Measurements from ENCODE around the gene TLR3. TPM values are rescaled to one million over a fixed set of nuclear protein-coding genes. Genes with fewer than 3 reads are reported as not detected.

Gene TLR3
- total and polyA plus RNA-seq, 2 of the 8 experiments (the other 6 are each of a cell fraction or from before 2014, with no cell fraction given) = 1.00 to 2.6 TPM

- H2BK20ac ChIP-seq (ENCODE audit: low read length) = peak overlapping the region; percentile 3; the same call in 1 of the 2 replicates
- TF ChIP-seq KDM1A (IDR thresholded peaks at IDR 0.05; ENCODE audit: borderline replicate concordance, low read length) = no peak
- TF ChIP-seq FOSL1 (IDR thresholded peaks at IDR 0.05; ENCODE audit: insufficient read depth, low read depth, low read length) = no peak
- no peak for TF ChIP-seq PHF8 (conservative IDR thresholded peaks at IDR 0.05; ENCODE audit: low read depth, low read length)
- TF ChIP-seq TCF12 (IDR thresholded peaks at IDR 0.05; ENCODE audit: low read depth, low read length) = no peak
- no peak for TF ChIP-seq RXRA (IDR thresholded peaks at IDR 0.05; ENCODE audit: insufficient read depth, low read depth, low read length)
- no peak for TF ChIP-seq RFX5 (IDR thresholded peaks at IDR 0.05; ENCODE audit: borderline replicate concordance, low read depth, low read length)
- no peak for TF ChIP-seq SP1 (IDR thresholded peaks at IDR 0.05; ENCODE audit: low read depth, low read length)
- no peak for TF ChIP-seq BCL11A (IDR thresholded peaks at IDR 0.05; ENCODE audit: low read depth in 2 of 2, low read length in 2 of 2)
- TF ChIP-seq TAF7 (optimal IDR thresholded peaks at IDR 0.05; ENCODE audit: borderline replicate concordance, low read depth, low read length) = no peak
- TF ChIP-seq GABPA (IDR thresholded peaks at IDR 0.05; ENCODE audit: borderline replicate concordance, insufficient read depth, low read length) = no peak
- TF ChIP-seq KDM4A (IDR thresholded peaks at IDR 0.05; ENCODE audit: low read depth, low read length, severe bottlenecking) = no peak
- no peak for TF ChIP-seq RAD21 (IDR thresholded peaks at IDR 0.05 in 1 of 2, conservative IDR thresholded peaks at IDR 0.05 in 1 of 2; ENCODE audit: low read depth in 2 of 2, low read length in 2 of 2)
- no peak for TF ChIP-seq JUN (IDR thresholded peaks at IDR 0.05; ENCODE audit: low read depth, low read length)
Measured at GRCh38 chr4:186082221-186082620, 13.3 kb downstream of the TLR3 start.

More at GRCh38 chr4:186082221-186082620, 13.3 kb downstream of the TLR3 start:
- Histone ChIP-seq H3K14ac (ENCODE audit: insufficient read length) (no peak overlapping the region), H3K4me2 (ENCODE audit: insufficient read depth in 1 of 2, low read depth in 2 of 2, low read length in 2 of 2) (no peak overlapping the region; a peak in 1 of 4 replicates), H3K56ac (replicated peaks; ENCODE audit: insufficient read length, low read depth, low read length) (no peak overlapping the region), H2BK120ac (replicated peaks; ENCODE audit: low read depth, low read length) (peak overlapping the region; percentile 75), H3K9ac (replicated peaks in 1 of 4; ENCODE audit: extremely low read depth in 1 of 4, low read depth in 3 of 4, low read length in 3 of 4) (no peak overlapping the region), H3K9me3 (ENCODE audit: insufficient read depth in 2 of 2, low read depth in 1 of 2, low read length in 1 of 2) (no peaks in the 10 kb centered on the region), H2AK5ac (ENCODE audit: low read depth, low read length) (peak overlapping the region; percentile 47; the same call in 1 of the 2 replicates), H2BK5ac (ENCODE audit: low read depth, low read length) (no peak overlapping the region), H3K4ac (replicated peaks; ENCODE audit: insufficient read length, low read depth, low read length) (no peak overlapping the region), H2BK15ac (ENCODE audit: low read length) (no peak overlapping the region), H4K5ac (ENCODE audit: insufficient read length, low read depth, low read length) (no peak overlapping the region), H2BK12ac (ENCODE audit: low read depth, low read length) (no peak overlapping the region; the same call in 1 of the 2 replicates), H3K27me3 (replicated peaks in 1 of 4; ENCODE audit: control insufficient read depth in 3 of 4, extremely low read depth in 1 of 4, insufficient read depth in 3 of 4, low read length in 3 of 4) (no peaks in the 10 kb centered on the region), H2AFZ (ENCODE audit: low read length) (no peak overlapping the region), H4K20me1 (replicated peaks in 1 of 2; ENCODE audit: control insufficient read depth in 1 of 2, insufficient read depth in 2 of 2, low read length in 2 of 2) (no peaks in the 10 kb centered on the region), H3K27ac (ENCODE audit: low read depth, low read length) (no peak overlapping the region), H3K79me2 (ENCODE audit: control insufficient read depth in 1 of 2, insufficient read depth in 2 of 2, low read length in 2 of 2) (no peaks in the 10 kb centered on the region), H3K23ac (ENCODE audit: insufficient read length) (no peak overlapping the region), H3K4me3 (ENCODE audit: extremely low read depth in 1 of 4, insufficient read depth in 2 of 4, low read depth in 3 of 4, low read length in 4 of 4) (no peak overlapping the region), H4K91ac (replicated peaks; ENCODE audit: insufficient read length, low read length) (peak overlapping the region; percentile 3), H3K23me2 (ENCODE audit: low read depth, low read length) (0 out of 2 replicates have a peak, but pooled peaks cover 5% of the 10 kb centered on the region), H3K4me1 (replicated peaks in 1 of 4; ENCODE audit: control insufficient read depth in 3 of 4, insufficient read depth in 4 of 4, low read length in 3 of 4) (peaks cover 9 to 17% (median 13%) of the 10 kb centered on the region in 4 experiments), H3K79me1 (ENCODE audit: low read depth, low read length) (no peaks in the 10 kb centered on the region), H3K18ac (ENCODE audit: extremely low read depth, low read length) (peak overlapping the region; percentile 9; the same call in 1 of the 2 replicates), H4K8ac (ENCODE audit: extremely low read depth, insufficient read depth, low read length) (no peak overlapping the region), H3K36me3 (ENCODE audit: control insufficient read depth in 2 of 4, insufficient read depth in 4 of 4, low read length in 3 of 4) (no peaks in the 10 kb centered on the region)
- DNase-seq (ENCODE audit: low read depth in 1 of 2, low spot score in 2 of 2) (peak in 1 of 2 experiments; percentile 26), FAIRE-seq (no peak)
- WGBS, 2 experiments (ENCODE audit: extremely low coverage in 1 of 2, insufficient coverage in 1 of 2, insufficient read length in 1 of 2, insufficient replicate concordance in 2 of 2, low coverage in 1 of 2, low lambda C conversion rate in 2 of 2, missing lambda C conversion rate in 1 of 2) = 88% methylated on average over 4 of the region's 4 CpGs; no CpG with 5 or more reads in 1 of the 2 experiments
- POLR2A ChIA-PET (ENCODE audit: partially characterized antibody) = interaction anchor here (0.9 to 2.5 kb wide), 3 partner anchors 23 to 63 kb away, joined by 3 to 9 read pairs (median 3); partner anchors contain the start of gene FAM149A
- CTCF ChIA-PET (ENCODE audit: partially characterized antibody) = interaction anchor here (0.6 to 5.2 kb wide), 4 partner anchors 13 to 51 kb away, joined by 3 to 40 read pairs (median 14); partner anchors contain the start of gene TLR3
